Subcutaneous abdominal adipose tissue (tissue), 5 donors: Measurements from ENCODE around the gene APOA5.

ENCODE experiments used
- H3K27ac ChIP-seq: one replicate; pipeline ENCODE4 v1.7.0; 2013; ENCODE audit warnings: low read depth, mild to moderate bottlenecking, inconsistent platforms, low read length, moderate library complexity
- H3K27me3 ChIP-seq, 5 donors: one replicate each; pipeline ENCODE4 v1.7.0; 2013; ENCODE audit warnings: low read length in 5 of 5, inconsistent platforms in 1 of 5; ENCODE audit not compliant: control insufficient read depth in 5 of 5, insufficient read depth in 4 of 5
- H3K36me3 ChIP-seq, 5 donors: one replicate each; pipeline ENCODE4 v1.7.0; 2013; ENCODE audit warnings: low read length in 5 of 5; ENCODE audit not compliant: control insufficient read depth in 5 of 5, insufficient read depth in 5 of 5
- H3K4me1 ChIP-seq, 5 donors: one replicate each; pipeline ENCODE4 v1.7.0; 2013; ENCODE audit warnings: low read length in 5 of 5, mild to moderate bottlenecking in 3 of 5, moderate library complexity in 1 of 5; ENCODE audit not compliant: control insufficient read depth in 5 of 5, insufficient read depth in 5 of 5
- H3K4me3 ChIP-seq, 5 donors: one replicate each; pipeline ENCODE4 v1.7.0; 2013; ENCODE audit warnings: low read length in 5 of 5, low read depth in 1 of 5
- H3K9ac ChIP-seq, 5 donors: one replicate each; pipeline ENCODE4 v1.7.0; 2013; ENCODE audit warnings: low read length in 5 of 5, mild to moderate bottlenecking in 4 of 5, moderate library complexity in 3 of 5
- H3K9me3 ChIP-seq, 5 donors: one replicate each; pipeline ENCODE4 v1.7.0; 2013; ENCODE audit warnings: low read length in 5 of 5; ENCODE audit not compliant: control insufficient read depth in 5 of 5
- donor health status: healthy.
- donor health status: healthy.
- donor health status: healthy.
- donor health status: healthy.
- donor health status: healthy.

APOA5 gene, protein sequence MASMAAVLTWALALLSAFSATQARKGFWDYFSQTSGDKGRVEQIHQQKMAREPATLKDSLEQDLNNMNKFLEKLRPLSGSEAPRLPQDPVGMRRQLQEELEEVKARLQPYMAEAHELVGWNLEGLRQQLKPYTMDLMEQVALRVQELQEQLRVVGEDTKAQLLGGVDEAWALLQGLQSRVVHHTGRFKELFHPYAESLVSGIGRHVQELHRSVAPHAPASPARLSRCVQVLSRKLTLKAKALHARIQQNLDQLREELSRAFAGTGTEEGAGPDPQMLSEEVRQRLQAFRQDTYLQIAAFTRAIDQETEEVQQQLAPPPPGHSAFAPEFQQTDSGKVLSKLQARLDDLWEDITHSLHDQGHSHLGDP

DNA sequence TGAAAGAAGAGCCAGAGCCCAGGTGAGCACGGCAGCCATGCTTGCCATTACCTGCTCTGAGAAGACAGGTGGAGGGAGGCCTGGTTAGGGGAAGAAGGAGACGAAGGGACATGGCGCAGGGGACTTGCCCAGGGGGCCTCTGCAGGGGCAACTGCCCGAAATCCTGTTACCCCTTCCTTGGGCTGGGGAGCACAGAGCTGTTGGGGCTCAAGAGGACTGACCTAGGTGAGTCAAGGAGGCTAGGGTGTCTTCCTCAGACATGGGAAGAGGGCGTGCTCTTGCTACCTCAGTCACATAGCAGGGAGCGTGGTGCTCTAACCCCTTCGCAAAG, at the start of gene APOA5:
APOA5 (minus strand) TSS at position 67 of the 331 bp plus-strand sequence; CDS start at position 48, 19 bp downstream.
- Histone ChIP-seq H3K36me3 (no peaks in the 10 kb centered on the region), H3K9ac (peak within 1 kb of the TSS in 1 of 5 donors; percentile 21), H3K27ac (no peak within 1 kb of the TSS), H3K4me1 (peaks cover 8 to 42% (median 36%) of the 10 kb centered on the region in 5 donors), H3K4me3 (peak within 1 kb of the TSS in 4 of 5 donors; percentile 41 to 54 (median 48)), H3K9me3 (no peaks in the 10 kb centered on the region), H3K27me3 (no peaks in the 10 kb centered on the region)

- H3K27ac ChIP-seq, result no peak overlapping the region
- H3K4me3 ChIP-seq, result no peak overlapping the region
- H3K27me3 ChIP-seq, result no peaks in the 10 kb centered on the region
- H3K36me3 ChIP-seq, result peaks cover 0 to 26% (median 21%) of the 10 kb centered on the region in 5 donors
- no peaks in the 10 kb centered on the region for H3K9me3 ChIP-seq
- H3K9ac ChIP-seq, result no peak overlapping the region
- peaks cover 0 to 15% (median 8%) of the 10 kb centered on the region in 5 donors for H3K4me1 ChIP-seq
Observed at GRCh38 chr11:116840746-116841296, 49.1 kb upstream of the APOA5 start.

DNA sequence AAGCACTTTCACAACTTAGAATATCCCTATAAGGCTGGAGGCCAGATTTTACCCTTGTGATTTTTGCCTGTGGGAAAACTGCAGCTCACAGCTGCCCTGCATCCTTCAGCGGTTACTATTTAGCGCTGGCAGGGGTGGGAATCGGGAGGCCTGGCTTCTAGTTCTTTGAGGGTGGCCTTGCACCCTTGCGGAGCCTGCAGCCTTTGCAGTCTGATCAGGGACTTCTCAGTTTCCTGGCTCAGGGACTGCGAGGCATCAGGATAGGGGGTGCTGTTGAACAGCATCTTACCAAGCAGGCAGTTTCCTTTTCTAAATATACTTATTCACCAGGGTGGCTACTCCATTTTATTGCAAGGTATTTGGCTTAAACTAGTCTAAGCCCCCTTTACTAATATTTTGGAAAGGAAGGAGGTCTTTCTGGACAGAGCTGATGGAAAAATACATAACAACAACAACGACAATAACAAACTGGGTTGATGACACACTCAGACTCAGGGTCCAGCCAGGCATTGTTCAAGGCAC, 48.6 kb upstream of the APOA5 start:
- no peak overlapping the region for H3K9ac ChIP-seq
- H3K27ac ChIP-seq, result no peak overlapping the region
- no peaks in the 10 kb centered on the region for H3K27me3 ChIP-seq
- peaks cover 0 to 21% (median 14%) of the 10 kb centered on the region in 5 donors for H3K4me1 ChIP-seq
- H3K9me3 ChIP-seq, result no peaks in the 10 kb centered on the region
- H3K4me3 ChIP-seq, result no peak overlapping the region
- peaks cover 0 to 20% (median 16%) of the 10 kb centered on the region in 5 donors for H3K36me3 ChIP-seq

- Histone ChIP-seq H3K27ac (no peak overlapping the region), H3K4me3 (no peak overlapping the region), H3K36me3 (peaks cover 0 to 7% (median 6%) of the 10 kb centered on the region in 5 donors), H3K27me3 (no peaks in the 10 kb centered on the region), H3K9ac (no peak overlapping the region), H3K9me3 (no peaks in the 10 kb centered on the region), H3K4me1 (peaks cover 2 to 25% (median 21%) of the 10 kb centered on the region in 5 donors)
Observed at GRCh38 chr11:116838321-116839084, 46.8 kb upstream of the APOA5 start.

- Histone ChIP-seq H3K9ac (no peak within 1 kb of the TSS), H3K27me3 (no peaks in the 10 kb centered on the region), H3K36me3 (no peaks in the 10 kb centered on the region), H3K27ac (peak within 1 kb of the TSS; percentile 37), H3K4me3 (no peak within 1 kb of the TSS), H3K4me1 (peaks cover 2 to 25% (median 21%) of the 10 kb centered on the region in 5 donors), H3K9me3 (no peaks in the 10 kb centered on the region)
Observed at GRCh38 chr11:116837231-116838091, 45.8 kb upstream of the APOA5 start, which contains the start of gene APOA1. TSS of gene APOA1 (minus strand) at chr11:116837622. CDS start at chr11:116837387, 235 bp downstream.

- Histone ChIP-seq H3K4me3 (no peak overlapping the region), H3K9ac (no peak overlapping the region), H3K9me3 (no peaks in the 10 kb centered on the region), H3K27me3 (no peaks in the 10 kb centered on the region), H3K27ac (peak overlapping the region; percentile 37), H3K4me1 (peaks cover 2 to 25% (median 21%) of the 10 kb centered on the region in 5 donors), H3K36me3 (no peaks in the 10 kb centered on the region)
Observed at GRCh38 chr11:116836632-116836991, 44.9 kb upstream of the APOA5 start.

- peak overlapping the region in 3 of 5 donors; percentile 26 to 53 (median 43) for H3K9ac ChIP-seq
- peak overlapping the region in 4 of 5 donors; percentile 55 to 62 (median 58) for H3K4me3 ChIP-seq
- no peaks in the 10 kb centered on the region for H3K36me3 ChIP-seq
Observed at GRCh38 chr11:116835791-116836631, 44.3 kb upstream of the APOA5 start.

DNA sequence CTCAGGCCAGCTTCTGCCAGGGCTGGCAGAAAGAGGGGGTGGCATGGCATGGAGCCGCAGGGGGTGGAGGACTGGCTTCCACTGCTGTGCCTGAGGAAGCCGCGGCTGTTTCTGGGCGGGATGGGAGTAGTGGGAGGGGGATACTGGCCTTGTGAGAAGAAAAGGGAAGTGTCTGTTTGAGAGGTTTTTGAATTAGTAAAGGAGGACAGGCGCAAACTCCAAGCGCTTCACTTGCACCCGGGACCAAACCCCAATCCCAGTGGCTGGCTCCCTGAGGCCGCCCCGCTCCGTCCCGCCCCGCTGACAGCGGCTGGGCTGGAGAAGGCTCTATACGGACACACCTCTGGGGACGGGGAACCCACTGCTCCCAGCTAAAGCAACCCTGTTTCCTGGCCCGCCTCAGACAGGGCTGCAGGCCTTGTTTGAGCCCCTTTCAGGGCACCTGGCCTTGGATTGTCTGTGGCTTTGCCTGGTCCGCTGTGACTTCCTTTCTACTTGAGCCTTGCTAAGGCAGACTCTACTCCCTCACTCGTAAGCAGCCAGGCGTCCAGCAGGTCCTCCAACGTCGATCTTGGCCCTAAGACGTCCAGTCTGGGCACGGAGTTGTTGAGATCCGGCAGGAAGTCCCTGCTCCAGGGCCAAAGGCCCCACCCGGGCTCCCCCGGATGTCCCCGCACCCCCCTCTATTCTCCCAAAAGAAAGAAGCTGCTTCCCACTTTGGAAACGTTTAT, 43.5 kb upstream of the APOA5 start:
- no peaks in the 10 kb centered on the region for H3K36me3 ChIP-seq
- H3K4me1 ChIP-seq, result peaks cover 2 to 24% (median 21%) of the 10 kb centered on the region in 5 donors
- no peaks in the 10 kb centered on the region for H3K27me3 ChIP-seq
- peak overlapping the region; percentile 55 to 62 (median 59) for H3K4me3 ChIP-seq
- H3K9ac ChIP-seq, result peak overlapping the region in 3 of 5 donors; percentile 26 to 43 (median 41)
- no peaks in the 10 kb centered on the region for H3K9me3 ChIP-seq
- H3K27ac ChIP-seq, result peak overlapping the region; percentile 37

More at GRCh38 chr11:116835791-116836631, 44.3 kb upstream of the APOA5 start:
- Histone ChIP-seq H3K27ac (peak overlapping the region; percentile 37), H3K9me3 (no peaks in the 10 kb centered on the region), H3K27me3 (no peaks in the 10 kb centered on the region), H3K4me1 (peaks cover 2 to 25% (median 21%) of the 10 kb centered on the region in 5 donors)
